K562 (cell line): Measurements from ENCODE around the gene NR1D2. TPM values are rescaled to one million over a fixed set of nuclear protein-coding genes. Genes with fewer than 3 reads are reported as not detected.

ENCODE experiments used
- ATF7 ChIP-seq: fragments of 450-650 bp; IDR thresholded peaks from 2 replicates; pipeline ENCODE4 v1.7.1; 2014; ENCODE audit warnings: mild to moderate bottlenecking, moderate library complexity
- BRD9 ChIP-seq: fragments of 450-650 bp; IDR thresholded peaks from 2 replicates; pipeline ENCODE4 v1.6.1; 2018; ENCODE audit warnings: low read depth; ENCODE audit not compliant: partially characterized antibody
- C11orf30 ChIP-seq: fragments of 450-650 bp; IDR thresholded peaks from 2 replicates; pipeline ENCODE4 v1.6.1; 2016; ENCODE audit warnings: low read depth, mild to moderate bottlenecking
- FOXJ2 ChIP-seq: fragments of 200-800 bp; sonication (Bioruptor generic); IDR thresholded peaks from 2 replicates; pipeline ENCODE4 v1.6.1; 2016; ENCODE audit warnings: missing genetic modification characterization, missing compliant biosample characterization
- FOXK2 ChIP-seq, 2 experiments: fragments of 450-650 bp; IDR thresholded peaks in 1 of 2; conservative IDR thresholded peaks in 1 of 2; 2 replicates each; pipeline ENCODE4 v1.6.1; 2016; ENCODE audit warnings: low read depth in 2 of 2, mild to moderate bottlenecking in 1 of 2
- FOXM1 ChIP-seq, 2 experiments: fragments of 450-650 bp in 1 of 2; sonication (generic) in 1 of 2; formaldehyde crosslinking in 1 of 2; IDR thresholded peaks; 2 replicates each; pipeline versions ENCODE4 v1.6.1 to v1.9.0; 2017 to 2022; ENCODE audit warnings: low read depth in 2 of 2, mild to moderate bottlenecking in 2 of 2, missing genetic modification reagents in 1 of 2, moderate library complexity in 1 of 2
- MAFF ChIP-seq: IDR thresholded peaks from 2 replicates; pipeline ENCODE4 v1.6.1; 2012; ENCODE audit warnings: low read length, improper control_type of control experiment
- NCOA1 ChIP-seq: fragments of 450-650 bp; IDR thresholded peaks from 2 replicates; pipeline ENCODE4 v1.6.1; 2016; ENCODE audit warnings: low read depth
- RBM25 ChIP-seq: fragments of 200-400 bp; formaldehyde crosslinking; IDR thresholded peaks from 2 replicates; pipeline ENCODE4 v1.6.1; 2018; ENCODE audit warnings: low read length, low read depth, moderate library complexity; ENCODE audit not compliant: severe bottlenecking
- SIN3A ChIP-seq, 2 experiments: fragments of 150-350 bp in 1 of 2; IDR thresholded peaks; 2 replicates each; pipeline ENCODE4 v1.6.1; 2011 to 2016; ENCODE audit warnings: borderline replicate concordance in 2 of 2, low read depth in 2 of 2, low read length in 2 of 2, mild to moderate bottlenecking in 2 of 2, moderate library complexity in 2 of 2; ENCODE audit not compliant: control insufficient read depth in 1 of 2
- SMAD2 ChIP-seq: fragments of 150-350 bp; IDR thresholded peaks from 2 replicates; pipeline ENCODE4 v1.6.1; 2014; ENCODE audit warnings: low read depth, mild to moderate bottlenecking, low read length
- SMARCA4 ChIP-seq: fragments of 450-650 bp; IDR thresholded peaks from 2 replicates; pipeline ENCODE4 v1.6.1; 2016
- SMARCC2 ChIP-seq: fragments of 450-650 bp; IDR thresholded peaks from 2 replicates; pipeline ENCODE4 v1.6.1; 2017; ENCODE audit warnings: antibody characterized with exemption, moderate library complexity, mild to moderate bottlenecking, low read depth
- ZNF282 ChIP-seq: sonication (generic); formaldehyde crosslinking; IDR thresholded peaks from 2 replicates; pipeline ENCODE4 v1.8.1; 2023; ENCODE audit warnings: missing genetic modification reagents
- ZNF316 ChIP-seq: fragments of 450-650 bp; IDR thresholded peaks from 2 replicates; pipeline ENCODE4 v1.6.1; 2016
- ZNF384 ChIP-seq: IDR thresholded peaks from 2 replicates; pipeline ENCODE4 v1.6.1; 2012; ENCODE audit warnings: low read depth, low read length, improper control_type of control experiment
- polyA plus RNA-seq, 8 experiments: library from polyadenylated mRNA; depleted of rRNA in 4 of 8; stranded (reverse) in 5 of 8; unstranded in 3 of 8; fragments of >200 nt; fragmentation: Nextera tagmentation in 2 of 8; fragmentation: Illumina TruSeq in 1 of 8; extraction: Ambion mirVana in 2 of 8; extraction: Trizol in 1 of 8; gene quantifications; 2 replicates each; pipeline versions ENCODE4 v1.2.1 to v1.2.3, GENCODE V29; 2011 to 2014; ENCODE audit warnings: inconsistent platforms in 1 of 8, missing spikeins in 1 of 8
- total RNA-seq, 7 experiments: library from RNA; depleted of rRNA in 6 of 7; stranded (reverse); fragments of >200 nt in 6 of 7; fragmentation: Illumina TruSeq in 2 of 7; extraction: Trizol in 2 of 7; gene quantifications; 2 replicates each; pipeline versions ENCODE4 v1.2.1 to v1.2.3, GENCODE V29; 2011 to 2021; ENCODE audit warnings: low replicate concordance in 1 of 7
- TF ChIP-seq, protein P1 (sequence below): fragments of 450-650 bp; IDR thresholded peaks from 2 replicates; pipeline ENCODE4 v1.6.1; 2017; ENCODE audit warnings: antibody characterized with exemption, mild to moderate bottlenecking
- TF ChIP-seq, protein P2 (sequence below): sonication (generic); formaldehyde crosslinking; IDR thresholded peaks from 2 replicates; pipeline ENCODE4 v1.8.0; 2022; ENCODE audit warnings: mild to moderate bottlenecking, missing genetic modification reagents
- TF ChIP-seq, protein P3 (sequence below): fragments of 450-650 bp; IDR thresholded peaks from 2 replicates; pipeline ENCODE4 v1.7.0; 2016; ENCODE audit warnings: borderline replicate concordance

The NR1D2 gene
- total and polyA plus RNA-seq, 9 of the 15 experiments (the other 6 are each of a cell fraction or from before 2014, with no cell fraction given): 1.2 to 5.5 (median 2.9) TPM

DNA sequence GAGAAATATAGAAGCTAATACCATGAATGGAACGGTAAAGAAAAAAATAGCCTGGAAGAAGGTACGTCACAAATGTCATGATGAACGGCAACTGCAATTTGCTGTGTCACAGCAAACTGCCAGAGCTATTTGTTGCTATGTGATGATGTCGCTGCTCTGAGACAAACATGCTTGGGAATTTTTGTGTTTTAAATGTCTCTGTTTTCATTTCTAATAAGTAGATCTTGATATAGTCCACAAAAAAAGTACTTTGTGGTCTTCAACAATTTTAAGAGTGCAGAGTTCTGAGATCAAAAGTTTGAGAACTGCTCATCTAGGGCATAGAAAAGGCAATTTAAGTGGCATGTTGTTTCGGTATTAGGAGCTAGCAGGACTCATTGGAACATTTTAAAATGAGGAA lies 4.3 kb upstream of the NR1D2 start (continued):
- TF ChIP-seq, protein P1, sequence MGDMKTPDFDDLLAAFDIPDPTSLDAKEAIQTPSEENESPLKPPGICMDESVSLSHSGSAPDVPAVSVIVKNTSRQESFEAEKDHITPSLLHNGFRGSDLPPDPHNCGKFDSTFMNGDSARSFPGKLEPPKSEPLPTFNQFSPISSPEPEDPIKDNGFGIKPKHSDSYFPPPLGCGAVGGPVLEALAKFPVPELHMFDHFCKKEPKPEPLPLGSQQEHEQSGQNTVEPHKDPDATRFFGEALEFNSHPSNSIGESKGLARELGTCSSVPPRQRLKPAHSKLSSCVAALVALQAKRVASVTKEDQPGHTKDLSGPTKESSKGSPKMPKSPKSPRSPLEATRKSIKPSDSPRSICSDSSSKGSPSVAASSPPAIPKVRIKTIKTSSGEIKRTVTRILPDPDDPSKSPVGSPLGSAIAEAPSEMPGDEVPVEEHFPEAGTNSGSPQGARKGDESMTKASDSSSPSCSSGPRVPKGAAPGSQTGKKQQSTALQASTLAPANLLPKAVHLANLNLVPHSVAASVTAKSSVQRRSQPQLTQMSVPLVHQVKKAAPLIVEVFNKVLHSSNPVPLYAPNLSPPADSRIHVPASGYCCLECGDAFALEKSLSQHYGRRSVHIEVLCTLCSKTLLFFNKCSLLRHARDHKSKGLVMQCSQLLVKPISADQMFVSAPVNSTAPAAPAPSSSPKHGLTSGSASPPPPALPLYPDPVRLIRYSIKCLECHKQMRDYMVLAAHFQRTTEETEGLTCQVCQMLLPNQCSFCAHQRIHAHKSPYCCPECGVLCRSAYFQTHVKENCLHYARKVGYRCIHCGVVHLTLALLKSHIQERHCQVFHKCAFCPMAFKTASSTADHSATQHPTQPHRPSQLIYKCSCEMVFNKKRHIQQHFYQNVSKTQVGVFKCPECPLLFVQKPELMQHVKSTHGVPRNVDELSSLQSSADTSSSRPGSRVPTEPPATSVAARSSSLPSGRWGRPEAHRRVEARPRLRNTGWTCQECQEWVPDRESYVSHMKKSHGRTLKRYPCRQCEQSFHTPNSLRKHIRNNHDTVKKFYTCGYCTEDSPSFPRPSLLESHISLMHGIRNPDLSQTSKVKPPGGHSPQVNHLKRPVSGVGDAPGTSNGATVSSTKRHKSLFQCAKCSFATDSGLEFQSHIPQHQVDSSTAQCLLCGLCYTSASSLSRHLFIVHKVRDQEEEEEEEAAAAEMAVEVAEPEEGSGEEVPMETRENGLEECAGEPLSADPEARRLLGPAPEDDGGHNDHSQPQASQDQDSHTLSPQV: peak; percentile 80
- TF ChIP-seq, protein P2, sequence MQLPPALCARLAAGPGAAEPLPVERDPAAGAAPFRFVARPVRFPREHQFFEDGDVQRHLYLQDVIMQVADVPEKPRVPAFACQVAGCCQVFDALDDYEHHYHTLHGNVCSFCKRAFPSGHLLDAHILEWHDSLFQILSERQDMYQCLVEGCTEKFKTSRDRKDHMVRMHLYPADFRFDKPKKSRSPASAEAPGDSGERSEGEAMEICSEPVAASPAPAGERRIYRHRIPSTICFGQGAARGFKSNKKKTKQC (CRISPR knock-in tag): no peak
- TF ChIP-seq ATF7: peak; percentile 55; the same call in 1 of the 2 replicates
- TF ChIP-seq ZNF384: peak; percentile 79
- TF ChIP-seq FOXM1 (IDR thresholded peaks at IDR 0.05; ENCODE audit: low read depth): peak; percentile 53; the same call in 1 of the 2 replicates
- TF ChIP-seq FOXM1 (CRISPR knock-in tag; IDR thresholded peaks at IDR 0.05; ENCODE audit: low read depth): no peak
- peak; percentile 11 for TF ChIP-seq RBM25
- TF ChIP-seq, protein P3, sequence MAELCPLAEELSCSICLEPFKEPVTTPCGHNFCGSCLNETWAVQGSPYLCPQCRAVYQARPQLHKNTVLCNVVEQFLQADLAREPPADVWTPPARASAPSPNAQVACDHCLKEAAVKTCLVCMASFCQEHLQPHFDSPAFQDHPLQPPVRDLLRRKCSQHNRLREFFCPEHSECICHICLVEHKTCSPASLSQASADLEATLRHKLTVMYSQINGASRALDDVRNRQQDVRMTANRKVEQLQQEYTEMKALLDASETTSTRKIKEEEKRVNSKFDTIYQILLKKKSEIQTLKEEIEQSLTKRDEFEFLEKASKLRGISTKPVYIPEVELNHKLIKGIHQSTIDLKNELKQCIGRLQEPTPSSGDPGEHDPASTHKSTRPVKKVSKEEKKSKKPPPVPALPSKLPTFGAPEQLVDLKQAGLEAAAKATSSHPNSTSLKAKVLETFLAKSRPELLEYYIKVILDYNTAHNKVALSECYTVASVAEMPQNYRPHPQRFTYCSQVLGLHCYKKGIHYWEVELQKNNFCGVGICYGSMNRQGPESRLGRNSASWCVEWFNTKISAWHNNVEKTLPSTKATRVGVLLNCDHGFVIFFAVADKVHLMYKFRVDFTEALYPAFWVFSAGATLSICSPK: no peak
- peak; percentile 31 for TF ChIP-seq BRD9
- peak; percentile 93 for TF ChIP-seq C11orf30
- peak; percentile 84 for TF ChIP-seq MAFF
- TF ChIP-seq SMARCC2: no peak; the same call in 1 of the 2 replicates
- TF ChIP-seq ZNF316: peak; percentile 95
- TF ChIP-seq FOXJ2: peak; percentile 79; the same call in 1 of the 2 replicates
- no peak for TF ChIP-seq ZNF282 (CRISPR knock-in tag)
- no peak for TF ChIP-seq SMAD2
- TF ChIP-seq SMARCA4: peak; percentile 51; the same call in 1 of the 2 replicates
- TF ChIP-seq NCOA1: peak; percentile 44; the same call in 1 of the 2 replicates
- no peak for TF ChIP-seq SIN3A (IDR thresholded peaks at IDR 0.05; ENCODE audit: borderline replicate concordance in 2 of 2, control insufficient read depth in 1 of 2, low read depth in 2 of 2, low read length in 2 of 2)
- peak in 1 of 2 experiments; percentile 23; a peak in 2 of 4 replicates for TF ChIP-seq FOXK2 (conservative IDR thresholded peaks at IDR 0.05 in 1 of 2, IDR thresholded peaks at IDR 0.05 in 1 of 2; ENCODE audit: low read depth in 2 of 2)
